ENCODE results near the gene NCOR1. TPM values are rescaled to one million over a fixed set of nuclear protein-coding genes. Genes with fewer than 3 reads are reported as not detected.
A peak's percentile ranks its signal among the peaks of the same experiment; 100 is the strongest.

The NCOR1 gene
- polyA plus RNA-seq, 2 of the 4 experiments (the other 2 are of a cell fraction): 65.5 to 190 TPM

DNA sequence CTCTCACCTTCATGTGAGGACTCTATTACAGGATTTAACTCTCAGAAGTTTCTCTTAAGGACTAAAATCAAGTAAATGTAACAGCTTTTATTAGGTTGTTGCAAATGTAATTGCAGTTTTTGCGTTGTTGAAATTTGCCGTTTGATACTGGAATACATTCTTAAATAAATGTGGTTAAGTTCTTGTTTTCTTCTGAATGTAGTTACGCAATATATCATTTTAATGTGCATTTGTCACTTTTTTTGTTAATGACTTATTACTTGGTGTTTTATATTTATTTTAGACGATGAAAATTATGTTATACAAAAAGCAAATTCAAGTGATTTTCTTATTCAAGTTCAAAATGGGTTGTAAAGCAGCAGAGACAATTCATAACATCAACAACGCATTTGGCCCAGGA, 139.4 kb downstream of the NCOR1 start:
- Histone ChIP-seq H3K4me3 (no peak overlapping the region), H3K9me3 (no peaks in the 10 kb centered on the region), H3K4me2 (no peak overlapping the region), H3K27ac (no peak overlapping the region), H3K4me1 (no peaks in the 10 kb centered on the region)
- ATAC-seq: no peak
- no peak for FAIRE-seq
- POLR2A ChIA-PET: no interaction called here
- TF ChIP-seq CEBPB (IDR thresholded peaks at IDR 0.05) (peak; percentile 48 to 58; a peak in 2 of 4 replicates), RCOR1 (IDR thresholded peaks at IDR 0.05; ENCODE audit: low read depth, low read length) (no peak), KDM1A (IDR thresholded peaks at IDR 0.05; ENCODE audit: low read depth) (no peak)
- CTCF ChIA-PET: interaction anchor here (0.9 kb wide), 1 partner anchor 47 kb away, joined by 3 read pairs; no protein-coding TSS in a partner anchor
- WGBS (ENCODE audit: missing lambda C conversion rate): 87% methylated on average over 5 of the region's 5 CpGs
- no peak for DNase-seq (ENCODE audit: low read depth in 1 of 2, low spot score in 1 of 2)

DNA sequence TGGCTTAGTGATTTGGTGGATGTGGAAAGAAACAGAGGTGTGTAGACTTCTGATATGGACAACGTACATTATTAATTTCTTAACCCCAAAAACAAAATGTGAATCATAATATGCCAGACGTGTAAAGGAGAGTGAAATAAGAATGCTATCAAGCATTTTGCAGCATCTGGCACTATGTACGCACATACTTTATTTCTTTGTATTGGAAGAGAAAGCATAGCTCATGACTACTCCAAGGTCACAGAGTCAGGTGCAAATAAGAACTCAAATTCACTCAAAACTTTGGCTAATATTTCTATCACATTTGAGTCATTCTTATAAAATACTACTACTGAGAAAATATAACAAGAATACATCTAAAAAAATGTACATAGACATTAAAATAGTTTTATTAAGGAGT, 140.9 kb downstream of the NCOR1 start:
- Histone ChIP-seq H3K4me3 (no peak overlapping the region), H3K4me1 (no peaks in the 10 kb centered on the region), H3K9me3 (no peaks in the 10 kb centered on the region), H3K4me2 (no peak overlapping the region), H3K27ac (no peak overlapping the region)
- no peak for FAIRE-seq
- no peak for ATAC-seq
- WGBS (ENCODE audit: missing lambda C conversion rate): 88% methylated on average over 3 of the region's 3 CpGs
- TF ChIP-seq, protein P1, sequence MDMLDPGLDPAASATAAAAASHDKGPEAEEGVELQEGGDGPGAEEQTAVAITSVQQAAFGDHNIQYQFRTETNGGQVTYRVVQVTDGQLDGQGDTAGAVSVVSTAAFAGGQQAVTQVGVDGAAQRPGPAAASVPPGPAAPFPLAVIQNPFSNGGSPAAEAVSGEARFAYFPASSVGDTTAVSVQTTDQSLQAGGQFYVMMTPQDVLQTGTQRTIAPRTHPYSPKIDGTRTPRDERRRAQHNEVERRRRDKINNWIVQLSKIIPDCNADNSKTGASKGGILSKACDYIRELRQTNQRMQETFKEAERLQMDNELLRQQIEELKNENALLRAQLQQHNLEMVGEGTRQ (IDR thresholded peaks at IDR 0.05): no peak
- TF ChIP-seq ZFP36 (IDR thresholded peaks at IDR 0.05; ENCODE audit: borderline replicate concordance, partially characterized antibody) (no peak), RNF2 (IDR thresholded peaks at IDR 0.05; ENCODE audit: borderline replicate concordance, low read depth) (no peak), POLR2AphosphoS2 (conservative IDR thresholded peaks at IDR 0.05; ENCODE audit: low read length) (no peak), BHLHE40 (IDR thresholded peaks at IDR 0.05; ENCODE audit: low read depth, low read length) (no peak), CBX2 (IDR thresholded peaks at IDR 0.05; ENCODE audit: borderline replicate concordance, low read depth) (no peak), NR3C1 (IDR thresholded peaks at IDR 0.05) (no peak), NFE2L2 (conservative IDR thresholded peaks at IDR 0.05; ENCODE audit: low read length) (no peak), POLR2A (IDR thresholded peaks at IDR 0.05; ENCODE audit: low read length) (no peak), FOSB (CRISPR knock-in tag; IDR thresholded peaks at IDR 0.05) (no peak), RAD21 (conservative IDR thresholded peaks at IDR 0.05 in 1 of 2, IDR thresholded peaks at IDR 0.05 in 1 of 2) (no peak), TP53 (CRISPR knock-in tag; IDR thresholded peaks at IDR 0.05) (no peak), HOXB13 (CRISPR knock-in tag; IDR thresholded peaks at IDR 0.05; ENCODE audit: low read depth) (no peak), KDM1A (IDR thresholded peaks at IDR 0.05; ENCODE audit: low read depth) (no peak), HDAC2 (IDR thresholded peaks at IDR 0.05) (no peak)
- TF ChIP-seq, protein P2, sequence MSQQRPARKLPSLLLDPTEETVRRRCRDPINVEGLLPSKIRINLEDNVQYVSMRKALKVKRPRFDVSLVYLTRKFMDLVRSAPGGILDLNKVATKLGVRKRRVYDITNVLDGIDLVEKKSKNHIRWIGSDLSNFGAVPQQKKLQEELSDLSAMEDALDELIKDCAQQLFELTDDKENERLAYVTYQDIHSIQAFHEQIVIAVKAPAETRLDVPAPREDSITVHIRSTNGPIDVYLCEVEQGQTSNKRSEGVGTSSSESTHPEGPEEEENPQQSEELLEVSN (IDR thresholded peaks at IDR 0.05; ENCODE audit: borderline replicate concordance, low read depth): no peak
- TF ChIP-seq, protein P3, sequence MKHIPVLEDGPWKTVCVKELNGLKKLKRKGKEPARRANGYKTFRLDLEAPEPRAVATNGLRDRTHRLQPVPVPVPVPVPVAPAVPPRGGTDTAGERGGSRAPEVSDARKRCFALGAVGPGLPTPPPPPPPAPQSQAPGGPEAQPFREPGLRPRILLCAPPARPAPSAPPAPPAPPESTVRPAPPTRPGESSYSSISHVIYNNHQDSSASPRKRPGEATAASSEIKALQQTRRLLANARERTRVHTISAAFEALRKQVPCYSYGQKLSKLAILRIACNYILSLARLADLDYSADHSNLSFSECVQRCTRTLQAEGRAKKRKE (CRISPR knock-in tag; IDR thresholded peaks at IDR 0.05; ENCODE audit: low read depth): no peak
- TF ChIP-seq, protein P4, sequence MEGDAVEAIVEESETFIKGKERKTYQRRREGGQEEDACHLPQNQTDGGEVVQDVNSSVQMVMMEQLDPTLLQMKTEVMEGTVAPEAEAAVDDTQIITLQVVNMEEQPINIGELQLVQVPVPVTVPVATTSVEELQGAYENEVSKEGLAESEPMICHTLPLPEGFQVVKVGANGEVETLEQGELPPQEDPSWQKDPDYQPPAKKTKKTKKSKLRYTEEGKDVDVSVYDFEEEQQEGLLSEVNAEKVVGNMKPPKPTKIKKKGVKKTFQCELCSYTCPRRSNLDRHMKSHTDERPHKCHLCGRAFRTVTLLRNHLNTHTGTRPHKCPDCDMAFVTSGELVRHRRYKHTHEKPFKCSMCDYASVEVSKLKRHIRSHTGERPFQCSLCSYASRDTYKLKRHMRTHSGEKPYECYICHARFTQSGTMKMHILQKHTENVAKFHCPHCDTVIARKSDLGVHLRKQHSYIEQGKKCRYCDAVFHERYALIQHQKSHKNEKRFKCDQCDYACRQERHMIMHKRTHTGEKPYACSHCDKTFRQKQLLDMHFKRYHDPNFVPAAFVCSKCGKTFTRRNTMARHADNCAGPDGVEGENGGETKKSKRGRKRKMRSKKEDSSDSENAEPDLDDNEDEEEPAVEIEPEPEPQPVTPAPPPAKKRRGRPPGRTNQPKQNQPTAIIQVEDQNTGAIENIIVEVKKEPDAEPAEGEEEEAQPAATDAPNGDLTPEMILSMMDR (IDR thresholded peaks at IDR 0.05): no peak
- TF ChIP-seq, protein P5, sequence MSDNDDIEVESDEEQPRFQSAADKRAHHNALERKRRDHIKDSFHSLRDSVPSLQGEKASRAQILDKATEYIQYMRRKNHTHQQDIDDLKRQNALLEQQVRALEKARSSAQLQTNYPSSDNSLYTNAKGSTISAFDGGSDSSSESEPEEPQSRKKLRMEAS (IDR thresholded peaks at IDR 0.05): no peak
- ChIA-PET POLR2A (no interaction called here), CTCF (interaction anchor here (1.0 to 1.6 kb wide), 2 partner anchors 11 kb away, joined by 3 to 5 read pairs; no protein-coding TSS in a partner anchor)
- no peak for DNase-seq (ENCODE audit: low read depth in 1 of 2, low spot score in 1 of 2)
